Measurements from ENCODE around the gene ARID5A. TPM values are rescaled to one million over a fixed set of nuclear protein-coding genes. Genes with fewer than 3 reads are reported as not detected.
"Not testable (repeated sequence)": the region's sequence is repeated elsewhere in the genome, so short reads cannot be mapped to it uniquely, and the experiment has no call there.

ARID5A gene, protein sequence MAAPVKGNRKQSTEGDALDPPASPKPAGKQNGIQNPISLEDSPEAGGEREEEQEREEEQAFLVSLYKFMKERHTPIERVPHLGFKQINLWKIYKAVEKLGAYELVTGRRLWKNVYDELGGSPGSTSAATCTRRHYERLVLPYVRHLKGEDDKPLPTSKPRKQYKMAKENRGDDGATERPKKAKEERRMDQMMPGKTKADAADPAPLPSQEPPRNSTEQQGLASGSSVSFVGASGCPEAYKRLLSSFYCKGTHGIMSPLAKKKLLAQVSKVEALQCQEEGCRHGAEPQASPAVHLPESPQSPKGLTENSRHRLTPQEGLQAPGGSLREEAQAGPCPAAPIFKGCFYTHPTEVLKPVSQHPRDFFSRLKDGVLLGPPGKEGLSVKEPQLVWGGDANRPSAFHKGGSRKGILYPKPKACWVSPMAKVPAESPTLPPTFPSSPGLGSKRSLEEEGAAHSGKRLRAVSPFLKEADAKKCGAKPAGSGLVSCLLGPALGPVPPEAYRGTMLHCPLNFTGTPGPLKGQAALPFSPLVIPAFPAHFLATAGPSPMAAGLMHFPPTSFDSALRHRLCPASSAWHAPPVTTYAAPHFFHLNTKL
- total RNA-seq = 1.2 TPM

DNA sequence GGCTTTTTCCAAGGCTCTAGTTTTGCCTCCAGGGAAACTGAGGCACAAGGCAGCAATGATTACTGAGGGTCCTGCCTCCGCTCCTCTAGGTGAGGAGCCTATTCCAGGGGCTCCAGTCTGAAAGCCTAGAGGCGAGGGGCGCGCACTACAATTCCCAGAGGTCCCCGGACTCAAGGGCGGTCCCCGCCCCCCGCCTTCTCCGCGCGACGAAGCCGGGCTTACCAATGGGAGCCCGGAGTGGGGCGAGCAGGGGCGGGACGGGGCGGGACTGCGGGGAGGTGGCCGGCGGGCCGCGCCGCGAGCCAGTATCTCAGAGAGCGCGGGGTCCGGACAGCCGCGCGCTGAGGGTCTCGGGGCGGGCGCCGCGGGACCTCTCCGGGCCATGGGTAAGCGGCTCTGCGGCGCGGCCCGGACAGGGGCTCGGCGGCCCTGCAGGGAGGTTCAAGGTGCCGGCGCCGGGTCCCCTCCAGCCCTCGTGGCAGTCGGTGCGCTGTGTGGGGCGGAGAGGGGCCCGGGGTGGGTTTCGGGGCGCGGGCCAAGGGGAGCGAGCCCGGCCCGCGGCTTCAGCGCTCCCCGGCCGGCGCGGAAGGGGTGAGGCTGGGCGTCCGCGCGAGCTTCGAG lies at the start of gene ARID5A:
Gene ARID5A, plus strand, starts transcription at position 308 of the 621 bp plus-strand sequence. Its CDS starts 75 bp downstream, at position 383.
- peak; percentile 91 for DNase-seq

DNA sequence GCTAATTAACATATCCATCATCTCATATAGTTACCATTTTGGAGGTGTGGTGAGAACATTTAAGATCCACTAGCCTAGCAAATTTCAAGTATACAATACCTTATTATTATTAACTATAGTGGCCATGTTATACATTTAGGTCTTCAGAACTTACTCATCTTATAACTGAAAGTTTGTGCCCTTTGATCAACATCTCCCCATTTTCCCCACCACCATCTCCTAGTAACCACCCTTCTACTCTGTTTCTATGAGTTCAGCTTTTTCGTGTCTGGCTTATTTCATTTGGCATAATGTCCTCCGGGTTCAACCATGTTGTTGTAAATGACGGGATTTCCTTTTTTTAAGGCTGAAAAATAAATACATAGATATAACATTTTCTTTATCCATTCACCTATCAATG lies 47.3 kb upstream of the ARID5A start:
- no peak for DNase-seq

DNA sequence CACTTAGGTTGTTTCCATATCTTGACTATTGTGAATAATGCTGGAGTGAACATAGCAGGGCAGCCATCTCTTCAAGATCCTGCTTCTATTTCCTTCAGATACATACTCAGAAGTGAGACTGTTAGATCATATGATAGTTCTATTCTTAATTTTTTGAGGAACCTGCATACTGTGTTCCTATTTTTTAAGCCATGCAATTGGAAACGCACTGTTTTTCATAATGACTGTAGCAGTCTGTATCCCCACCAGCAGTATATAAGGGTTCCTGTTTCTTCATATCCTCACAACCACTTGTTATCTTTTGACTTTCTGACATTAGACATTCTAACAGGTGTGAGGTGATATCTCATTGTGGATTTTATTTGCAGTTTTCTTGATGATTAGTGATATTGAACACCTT lies 46.9 kb upstream of the ARID5A start:
- DNase-seq = no peak

- no peak for DNase-seq
Observed at GRCh38 chr2:96491860-96492497, 44.6 kb upstream of the ARID5A start.

DNA sequence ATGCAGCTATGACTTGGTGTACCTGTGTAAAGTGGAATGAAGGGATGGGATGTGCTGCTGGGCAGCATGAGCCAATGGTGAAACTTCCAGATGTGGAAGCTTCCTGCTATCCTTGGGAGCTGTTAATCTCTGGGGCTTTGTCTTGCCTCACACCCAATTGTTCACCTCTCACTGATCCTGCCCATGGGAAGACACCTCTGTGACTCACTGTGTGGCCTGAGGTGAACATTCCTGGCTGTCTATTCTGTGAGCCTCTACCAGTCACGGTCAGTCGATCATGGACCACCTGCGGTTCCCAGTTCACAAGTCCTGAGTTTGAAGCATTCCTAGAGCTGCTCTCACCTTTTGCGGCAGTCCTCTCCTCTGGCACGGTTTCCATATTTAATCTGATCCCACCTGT lies 43.5 kb upstream of the ARID5A start:
- DNase-seq = no peak

GRCh38 chr2:96494188-96494587 lies 42.4 kb upstream of the ARID5A start:
- DNase-seq = no peak

DNA sequence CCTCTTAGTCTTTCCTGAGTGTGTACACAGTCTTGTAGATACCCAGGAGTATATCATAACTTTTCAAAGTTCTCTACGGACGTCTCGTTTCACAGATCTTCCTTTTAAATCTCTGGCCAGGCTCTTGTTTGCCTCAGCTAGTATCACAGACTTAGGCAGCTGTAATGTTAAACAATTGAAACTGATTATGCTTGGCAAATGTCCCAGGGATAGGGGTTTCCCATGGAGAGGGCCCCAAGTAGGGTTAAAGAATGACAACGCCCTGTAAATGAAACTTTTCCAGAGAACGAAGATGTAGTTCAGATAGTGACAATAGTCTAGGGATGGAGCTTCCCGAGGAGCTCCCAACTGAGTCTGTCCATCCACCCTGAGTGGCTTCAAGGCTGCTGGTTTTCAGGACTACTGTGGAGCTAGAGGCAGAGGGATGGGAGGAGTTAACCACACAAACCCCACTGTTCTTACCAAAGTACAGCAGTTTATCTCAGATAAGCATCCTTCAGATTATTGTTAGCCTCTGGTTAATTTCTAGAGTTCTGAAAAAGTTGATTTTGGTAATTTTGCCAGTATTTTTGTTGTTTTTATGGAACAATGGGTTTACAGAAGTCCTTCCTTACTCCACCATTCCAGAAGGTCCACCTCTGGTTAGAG lies 40.4 kb upstream of the ARID5A start:
- DNase-seq = no peak

DNA sequence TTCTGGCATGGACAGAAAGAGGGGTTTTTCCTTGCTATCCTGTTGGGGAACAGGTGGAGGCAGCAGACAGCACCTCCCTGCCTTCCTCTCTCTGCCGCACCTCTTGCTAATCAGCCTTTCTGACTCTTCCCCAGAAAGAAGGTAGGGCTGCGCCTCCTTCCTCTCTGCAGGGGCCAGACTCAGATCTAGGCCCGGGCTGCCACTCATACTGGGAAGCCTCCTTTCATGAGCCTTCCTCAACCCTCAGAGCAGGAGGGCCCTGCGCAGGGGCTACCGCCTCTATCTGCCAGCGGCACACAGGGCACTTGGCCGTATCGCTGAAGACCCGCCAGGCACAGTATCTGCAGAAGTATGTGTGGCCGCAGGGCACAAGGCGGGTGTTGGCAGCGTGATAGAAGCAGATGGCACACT lies 38.5 kb upstream of the ARID5A start:
- DNase-seq = no peak

GRCh38 chr2:96498611-96499010 lies 37.9 kb upstream of the ARID5A start:
- DNase-seq = not testable (repeated sequence)

- no peak for DNase-seq
Observed at GRCh38 chr2:96499061-96499960, 37.2 kb upstream of the ARID5A start.

DNA sequence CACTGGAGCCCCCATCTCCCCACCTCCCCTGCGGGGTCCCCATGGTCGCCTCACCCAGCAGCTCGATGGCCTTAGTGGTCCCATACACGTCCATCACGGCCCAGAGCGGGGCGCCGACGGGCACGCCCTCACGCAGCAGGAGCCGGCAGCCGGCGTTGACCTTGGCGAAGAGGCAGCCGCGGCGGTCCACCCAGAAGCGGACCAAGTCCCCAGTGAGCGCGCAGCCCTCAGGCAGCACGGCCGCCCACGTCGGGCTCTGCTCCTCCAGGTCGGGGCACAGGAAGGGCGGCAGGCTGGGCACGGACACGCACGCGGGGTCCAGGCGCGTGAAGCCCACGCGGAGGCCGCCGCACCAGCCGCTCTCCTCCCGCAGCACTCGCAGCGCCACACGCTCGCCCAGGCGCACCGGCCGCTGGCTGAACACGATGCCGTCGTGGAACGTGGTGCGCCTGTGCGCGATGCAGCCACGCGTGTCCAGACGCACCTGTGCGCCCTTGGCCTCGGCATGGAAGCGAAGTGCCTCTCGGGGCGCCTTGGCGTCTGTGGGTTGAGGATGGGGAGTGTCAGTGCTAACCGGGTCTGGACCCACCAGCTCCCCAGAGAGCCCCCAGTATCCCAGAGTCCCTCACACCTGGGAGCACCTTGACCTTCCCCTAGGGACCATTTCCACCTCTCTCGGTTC lies 36.0 kb upstream of the ARID5A start:
- no peak for DNase-seq

DNA sequence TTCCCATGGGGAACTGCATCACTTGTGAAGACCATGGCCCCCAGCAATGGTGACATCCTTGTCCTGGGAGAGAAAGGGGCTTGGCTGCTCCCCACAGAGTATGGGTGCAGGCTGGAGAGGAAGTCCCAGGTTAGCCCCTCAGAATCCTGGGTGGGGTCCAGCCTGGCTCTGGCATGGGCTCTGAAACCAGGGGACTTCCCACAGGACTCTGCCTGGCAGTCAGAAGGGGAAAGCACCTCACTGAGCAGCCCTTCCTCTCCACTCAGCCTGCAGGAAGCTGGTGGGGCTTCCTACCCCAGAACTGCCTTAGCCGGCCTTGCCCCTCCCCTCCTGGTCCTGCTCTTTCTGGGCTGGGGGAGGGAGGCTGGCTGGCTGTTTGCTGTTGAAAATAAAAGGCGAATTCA lies 35.1 kb upstream of the ARID5A start:
- no peak for DNase-seq

GRCh38 chr2:96501886-96502810 lies 34.4 kb upstream of the ARID5A start:
- no peak for DNase-seq

DNA sequence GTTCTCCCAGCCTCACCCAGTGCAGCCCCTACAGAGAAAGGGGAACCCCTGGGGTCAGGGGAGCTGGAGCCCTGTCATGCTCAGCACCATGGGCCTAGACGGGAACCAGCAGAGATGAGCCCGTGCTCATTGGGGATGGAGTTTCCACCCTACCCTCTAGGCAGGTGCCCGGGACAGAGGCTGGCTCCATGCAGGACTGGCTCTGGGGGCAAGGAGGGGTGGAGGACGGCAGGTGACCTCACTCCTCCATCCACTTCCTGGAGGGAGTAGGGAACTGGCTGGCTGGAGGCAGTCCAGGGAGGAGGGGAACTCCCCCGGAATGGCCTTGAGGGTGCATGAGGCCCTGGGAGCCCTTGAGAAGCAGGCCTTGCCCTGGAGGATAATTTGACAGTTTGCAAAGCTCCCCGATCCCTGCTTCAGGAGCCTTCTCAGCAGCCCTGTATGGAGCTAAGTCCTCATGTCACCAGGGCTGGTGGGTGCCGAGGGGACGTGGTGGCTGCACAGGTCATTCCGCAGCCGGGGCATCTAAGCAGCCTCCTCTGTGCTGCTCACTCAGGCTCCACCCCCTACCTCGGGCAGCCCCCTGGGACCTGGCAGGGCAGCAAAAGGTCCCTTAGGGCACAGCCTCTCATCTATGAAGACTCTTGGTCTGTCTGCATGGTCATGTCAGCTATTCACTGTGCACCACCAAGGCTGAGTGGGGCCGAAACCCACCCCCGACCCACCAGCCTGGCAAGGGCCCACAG lies 33.5 kb upstream of the ARID5A start:
- DNase-seq = no peak

- no peak for DNase-seq
Observed at GRCh38 chr2:96503637-96504243, 32.8 kb upstream of the ARID5A start.

GRCh38 chr2:96505231-96505889 lies 31.2 kb upstream of the ARID5A start, which contains the start of gene NEURL3:
Gene NEURL3 (minus strand): TSS chr2:96505357. CDS start chr2:96505286, 71 bp downstream.
- no peak for DNase-seq

DNA sequence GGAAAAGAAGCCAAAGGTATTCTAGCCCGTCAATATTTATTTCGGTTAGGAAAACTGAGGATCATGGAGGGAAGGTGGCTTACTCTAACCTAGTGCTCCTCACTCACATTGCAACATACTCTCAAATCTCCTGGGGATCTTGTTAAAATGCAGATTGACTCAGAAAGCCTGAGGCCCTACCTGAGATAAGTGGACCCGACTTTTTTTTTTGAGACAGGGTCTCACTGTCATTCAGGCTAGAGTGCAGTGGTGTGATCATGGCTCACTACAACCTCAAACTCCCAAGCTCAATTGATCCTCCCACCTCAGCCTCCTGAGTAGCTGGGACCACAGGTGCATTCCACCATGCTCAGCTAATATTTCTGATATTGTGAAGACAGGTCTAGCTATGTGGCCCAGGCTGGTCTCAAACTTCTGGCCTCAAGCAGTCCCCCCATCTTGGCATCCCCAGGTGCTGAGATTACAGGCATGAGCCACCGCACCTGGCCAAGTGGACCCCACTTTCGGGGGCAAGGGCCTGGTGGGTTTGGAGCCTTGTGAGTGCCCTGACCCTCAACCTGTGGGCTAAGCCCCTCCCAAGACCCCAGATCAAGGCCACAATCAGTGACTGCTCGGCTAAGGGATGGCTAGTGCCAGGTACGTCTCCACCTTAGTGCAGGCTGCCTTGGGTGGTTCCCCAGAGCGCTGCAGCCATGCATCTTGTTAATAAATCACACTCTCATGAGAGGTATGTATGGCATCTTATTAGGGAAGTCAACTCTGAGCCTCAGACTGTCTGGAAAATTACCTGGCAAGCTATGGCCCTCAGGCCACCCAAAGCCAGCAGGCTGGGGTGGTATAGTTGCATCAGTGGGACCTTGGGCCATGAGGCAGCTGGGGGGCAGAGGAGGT lies 30.3 kb upstream of the ARID5A start:
- DNase-seq = no peak
